OCI-LY1 (cell line): Measurements from ENCODE around the gene C6orf163.

ENCODE experiments used
- EZH2 ChIP-seq: fragments of 200-600 bp; sonication (generic), shearing (Covaris generic); IDR thresholded peaks from 2 replicates; pipeline ENCODE4 v1.8.0; 2017; ENCODE audit warnings: borderline replicate concordance, mixed run types, mild to moderate bottlenecking, antibody characterized with exemption, low read length, moderate library complexity, mixed read lengths
- TF ChIP-seq, protein P1 (sequence below): fragments of 200-600 bp; sonication (generic), shearing (Covaris generic); IDR thresholded peaks from 2 replicates; pipeline ENCODE4 v1.5.1; 2017; ENCODE audit warnings: mild to moderate bottlenecking, antibody characterized with exemption, low read length, moderate library complexity, mixed read lengths

DNA sequence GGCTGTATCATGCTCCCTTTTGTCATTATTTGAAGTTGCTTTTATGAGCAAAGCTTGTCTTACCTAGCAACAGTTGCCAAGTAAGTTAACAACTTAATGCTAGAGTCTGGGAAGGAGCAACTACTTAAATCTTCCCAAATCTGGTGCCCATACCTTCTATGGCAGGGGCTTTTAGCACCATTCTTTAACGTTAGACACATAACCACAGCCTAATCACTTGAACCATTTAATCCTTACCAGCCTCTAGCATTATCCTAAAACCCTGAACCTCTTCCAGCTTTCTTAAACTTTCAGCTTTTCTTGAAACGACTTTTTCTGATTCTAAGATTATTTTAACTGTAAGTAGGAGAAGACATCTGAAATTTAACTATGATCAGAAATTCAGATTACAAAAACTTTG is at the start of gene C6orf163:
- TF ChIP-seq EZH2: no peak
- TF ChIP-seq, protein P1, sequence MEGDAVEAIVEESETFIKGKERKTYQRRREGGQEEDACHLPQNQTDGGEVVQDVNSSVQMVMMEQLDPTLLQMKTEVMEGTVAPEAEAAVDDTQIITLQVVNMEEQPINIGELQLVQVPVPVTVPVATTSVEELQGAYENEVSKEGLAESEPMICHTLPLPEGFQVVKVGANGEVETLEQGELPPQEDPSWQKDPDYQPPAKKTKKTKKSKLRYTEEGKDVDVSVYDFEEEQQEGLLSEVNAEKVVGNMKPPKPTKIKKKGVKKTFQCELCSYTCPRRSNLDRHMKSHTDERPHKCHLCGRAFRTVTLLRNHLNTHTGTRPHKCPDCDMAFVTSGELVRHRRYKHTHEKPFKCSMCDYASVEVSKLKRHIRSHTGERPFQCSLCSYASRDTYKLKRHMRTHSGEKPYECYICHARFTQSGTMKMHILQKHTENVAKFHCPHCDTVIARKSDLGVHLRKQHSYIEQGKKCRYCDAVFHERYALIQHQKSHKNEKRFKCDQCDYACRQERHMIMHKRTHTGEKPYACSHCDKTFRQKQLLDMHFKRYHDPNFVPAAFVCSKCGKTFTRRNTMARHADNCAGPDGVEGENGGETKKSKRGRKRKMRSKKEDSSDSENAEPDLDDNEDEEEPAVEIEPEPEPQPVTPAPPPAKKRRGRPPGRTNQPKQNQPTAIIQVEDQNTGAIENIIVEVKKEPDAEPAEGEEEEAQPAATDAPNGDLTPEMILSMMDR: no peak
